Parathyroid adenoma (tissue), 2 donors: ENCODE data around the gene CUX1.

Experiments used
- H2AFZ ChIP-seq: fragments of 300-600 bp; sonication (generic); one replicate; pipeline ENCODE4 v1.7.0; 2017; ENCODE audit warnings: antibody characterized with exemption, mild to moderate bottlenecking
- H3K27ac ChIP-seq: fragments of 300-600 bp; sonication (generic); one replicate; pipeline ENCODE4 v1.7.0; 2017
- H3K27me3 ChIP-seq: fragments of 300-600 bp; sonication (generic); one replicate; pipeline ENCODE4 v1.7.0; 2017; ENCODE audit warnings: low read length; ENCODE audit not compliant: control insufficient read depth, insufficient read depth
- H3K36me3 ChIP-seq: fragments of 300-600 bp; sonication (generic); one replicate; pipeline ENCODE4 v1.7.0; 2017; ENCODE audit warnings: low read length; ENCODE audit not compliant: control insufficient read depth, insufficient read depth
- H3K4me1 ChIP-seq: fragments of 300-600 bp; sonication (generic); one replicate; pipeline ENCODE4 v1.7.0; 2017; ENCODE audit warnings: control low read depth
- H3K4me2 ChIP-seq: fragments of 300-600 bp; sonication (generic); one replicate; pipeline ENCODE4 v1.7.0; 2017; ENCODE audit warnings: low read length
- H3K4me3 ChIP-seq: fragments of 300-600 bp; sonication (generic); one replicate; pipeline ENCODE4 v1.7.0; 2017; ENCODE audit warnings: low read depth, low read length
- H3K79me2 ChIP-seq: fragments of 300-600 bp; sonication (generic); one replicate; pipeline ENCODE4 v1.7.0; 2017; ENCODE audit warnings: control low read depth
- H3K9ac ChIP-seq: fragments of 300-600 bp; sonication (generic); one replicate; pipeline ENCODE4 v1.7.0; 2017; ENCODE audit warnings: mild to moderate bottlenecking
- H3K9me3 ChIP-seq: fragments of 300-600 bp; sonication (generic); one replicate; pipeline ENCODE4 v1.7.0; 2017; ENCODE audit warnings: low read length; ENCODE audit not compliant: control insufficient read depth
- TF ChIP-seq, protein P1 (sequence below): fragments of 300-600 bp; sonication (generic); IDR thresholded peaks from one replicate; pipeline ENCODE4 v1.7.0; 2017; ENCODE audit warnings: antibody characterized with exemption, mild to moderate bottlenecking
- donor health status: primary hyperparathyroidism.

The CUX1 gene

DNA sequence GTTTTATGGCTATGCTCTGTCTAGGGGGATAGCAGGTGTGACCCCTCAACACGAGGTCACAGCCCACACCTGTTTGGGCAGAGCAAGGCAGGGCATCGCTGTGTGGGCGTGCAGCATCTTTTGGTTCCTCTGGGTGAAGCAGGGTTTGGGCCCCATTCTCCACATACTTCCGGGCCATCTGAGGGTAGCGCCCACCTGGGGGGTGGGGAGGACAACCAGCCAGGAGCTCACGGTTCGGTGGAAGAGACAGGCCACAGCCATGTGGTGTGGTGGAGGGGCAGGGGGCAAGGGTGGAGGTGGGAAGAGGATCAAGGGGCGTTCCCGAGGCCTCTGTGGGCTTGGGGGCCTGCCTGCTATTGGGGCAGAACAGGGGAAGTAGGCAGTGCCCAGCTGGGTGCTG, 471.6 kb downstream of the CUX1 start:
- no peak overlapping the region for H3K27ac ChIP-seq
- TF ChIP-seq, protein P1, sequence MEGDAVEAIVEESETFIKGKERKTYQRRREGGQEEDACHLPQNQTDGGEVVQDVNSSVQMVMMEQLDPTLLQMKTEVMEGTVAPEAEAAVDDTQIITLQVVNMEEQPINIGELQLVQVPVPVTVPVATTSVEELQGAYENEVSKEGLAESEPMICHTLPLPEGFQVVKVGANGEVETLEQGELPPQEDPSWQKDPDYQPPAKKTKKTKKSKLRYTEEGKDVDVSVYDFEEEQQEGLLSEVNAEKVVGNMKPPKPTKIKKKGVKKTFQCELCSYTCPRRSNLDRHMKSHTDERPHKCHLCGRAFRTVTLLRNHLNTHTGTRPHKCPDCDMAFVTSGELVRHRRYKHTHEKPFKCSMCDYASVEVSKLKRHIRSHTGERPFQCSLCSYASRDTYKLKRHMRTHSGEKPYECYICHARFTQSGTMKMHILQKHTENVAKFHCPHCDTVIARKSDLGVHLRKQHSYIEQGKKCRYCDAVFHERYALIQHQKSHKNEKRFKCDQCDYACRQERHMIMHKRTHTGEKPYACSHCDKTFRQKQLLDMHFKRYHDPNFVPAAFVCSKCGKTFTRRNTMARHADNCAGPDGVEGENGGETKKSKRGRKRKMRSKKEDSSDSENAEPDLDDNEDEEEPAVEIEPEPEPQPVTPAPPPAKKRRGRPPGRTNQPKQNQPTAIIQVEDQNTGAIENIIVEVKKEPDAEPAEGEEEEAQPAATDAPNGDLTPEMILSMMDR = no peak
- no peak overlapping the region for H3K4me2 ChIP-seq
- H3K4me1 ChIP-seq = peaks cover 8% of the 10 kb centered on the region
- H3K36me3 ChIP-seq = no peaks in the 10 kb centered on the region
- H3K9me3 ChIP-seq = no peaks in the 10 kb centered on the region
- H3K4me3 ChIP-seq = no peak overlapping the region
- H2AFZ ChIP-seq = no peak overlapping the region
- no peak overlapping the region for H3K9ac ChIP-seq
- peaks cover 9% of the 10 kb centered on the region for H3K79me2 ChIP-seq
- no peaks in the 10 kb centered on the region for H3K27me3 ChIP-seq

DNA sequence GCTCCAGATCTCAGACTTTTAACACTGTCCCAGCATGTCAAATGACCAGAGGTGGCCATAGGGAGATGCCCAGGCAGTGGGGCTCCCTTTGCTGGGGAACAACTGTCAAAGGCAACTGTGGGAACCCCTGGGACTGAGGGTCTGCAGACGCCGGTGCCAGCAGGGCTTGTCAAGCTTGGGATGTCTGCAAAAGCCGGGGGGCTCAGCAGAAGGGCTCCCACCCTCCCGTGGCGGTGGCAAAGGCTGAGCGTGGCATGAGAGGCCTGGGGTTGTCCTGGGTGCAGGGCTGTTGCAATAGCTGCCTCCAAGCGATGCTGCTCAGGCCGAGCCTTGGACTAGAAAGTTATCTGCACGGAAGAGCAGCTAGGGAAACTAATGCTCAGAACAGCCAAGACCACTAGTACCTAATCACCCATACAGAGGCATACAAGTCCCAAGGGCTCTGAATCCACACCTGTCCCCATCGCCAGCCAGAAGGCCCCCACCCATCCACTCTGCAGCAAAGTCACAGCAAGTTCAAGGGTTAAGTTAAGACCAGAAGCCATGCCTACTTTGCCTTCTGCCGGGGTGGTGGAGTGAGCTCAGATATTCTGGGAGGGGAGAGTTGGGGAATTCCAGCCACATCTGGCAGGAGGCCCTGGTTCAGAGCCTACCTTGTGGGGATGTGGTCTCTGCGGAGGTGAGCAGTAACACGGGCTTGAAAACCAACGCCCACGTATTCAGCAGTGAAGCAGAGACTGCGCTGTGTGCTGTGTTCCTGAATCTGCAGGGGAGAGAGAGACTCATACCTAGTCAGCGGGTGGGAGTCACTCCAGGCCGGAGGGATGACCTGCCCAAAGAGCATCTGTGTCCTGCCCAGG, 473.9 kb downstream of the CUX1 start:
- no peaks in the 10 kb centered on the region for H3K9me3 ChIP-seq
- H3K36me3 ChIP-seq = no peaks in the 10 kb centered on the region
- peaks cover 9% of the 10 kb centered on the region for H3K79me2 ChIP-seq
- H3K27ac ChIP-seq = no peak overlapping the region
- H3K4me2 ChIP-seq = no peak overlapping the region
- H3K4me1 ChIP-seq = peaks cover 8% of the 10 kb centered on the region
- no peak overlapping the region for H3K4me3 ChIP-seq
- H2AFZ ChIP-seq = no peak overlapping the region
- H3K9ac ChIP-seq = no peak overlapping the region
- TF ChIP-seq, protein P1 = no peak
- no peaks in the 10 kb centered on the region for H3K27me3 ChIP-seq

DNA sequence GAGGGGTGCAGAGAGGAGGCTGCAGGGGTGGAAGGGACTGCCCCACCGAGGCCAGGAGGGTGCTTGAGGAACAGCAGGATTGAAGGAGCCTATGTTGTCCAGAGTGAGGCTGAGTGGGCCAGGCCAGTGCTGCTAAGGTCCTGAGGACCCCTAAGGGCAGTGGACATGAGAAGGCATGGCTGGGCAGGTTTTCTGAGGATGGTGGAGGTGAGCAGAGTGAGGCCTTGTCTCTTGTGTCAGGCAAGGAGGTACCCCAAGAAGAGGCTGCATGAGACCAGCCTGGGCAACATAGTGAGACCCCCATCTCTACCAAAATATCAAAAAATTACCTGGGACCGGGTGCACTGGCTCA, 474.5 kb downstream of the CUX1 start:
- TF ChIP-seq, protein P1 = no peak

DNA sequence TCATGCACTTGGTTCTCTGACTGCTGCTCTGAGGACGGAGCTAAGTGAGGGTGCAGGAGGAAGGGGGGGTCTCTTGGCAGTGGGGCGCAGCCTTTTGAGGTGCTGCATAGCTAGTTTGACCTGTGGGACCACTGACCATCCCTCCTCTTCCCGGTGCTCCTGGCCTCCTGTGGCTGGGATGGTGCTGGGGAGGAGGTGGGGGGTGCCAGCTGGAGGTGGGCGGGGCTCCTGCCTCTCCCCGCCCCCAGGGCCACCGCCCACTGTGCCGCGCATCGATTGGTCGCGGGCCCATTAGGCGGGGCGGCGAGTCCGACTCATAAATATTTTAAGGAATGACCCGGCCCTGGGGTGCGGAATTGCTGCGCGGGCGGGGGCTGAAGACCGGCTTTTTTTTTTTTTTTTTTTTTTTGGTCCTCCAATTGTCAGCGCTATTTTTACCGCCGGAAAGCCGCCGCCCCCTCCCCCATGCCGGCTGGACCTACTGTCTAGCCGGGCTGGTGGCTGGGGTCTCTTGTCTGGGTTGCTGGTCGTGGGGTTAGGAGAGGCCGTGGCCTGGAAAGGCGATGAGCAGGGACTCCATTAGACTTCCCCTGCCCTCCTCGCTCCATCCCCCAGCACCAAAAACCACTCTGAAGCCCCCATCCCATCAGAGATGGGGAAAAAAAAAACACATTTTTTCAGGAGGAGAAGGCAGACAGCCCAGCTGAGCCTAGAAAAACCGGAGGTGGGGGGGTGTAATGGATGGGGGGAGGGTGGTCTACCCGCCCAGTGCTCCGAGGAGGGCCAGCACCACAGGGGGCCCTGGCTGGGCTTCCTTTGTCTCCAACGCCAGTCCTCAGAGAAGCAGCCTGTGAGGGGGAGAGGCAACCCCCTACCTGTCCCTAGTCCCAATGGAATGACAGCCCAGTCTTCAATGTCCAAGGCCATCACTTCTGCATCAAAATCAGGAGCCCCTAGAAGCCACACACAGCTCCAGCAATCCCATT, 475.7 kb downstream of the CUX1 start:
- Histone ChIP-seq H3K79me2 (peaks cover 6% of the 10 kb centered on the region), H3K4me2 (no peak overlapping the region), H3K4me1 (peaks cover 4% of the 10 kb centered on the region), H3K4me3 (no peak overlapping the region), H3K9ac (no peak overlapping the region), H2AFZ (no peak overlapping the region), H3K27ac (no peak overlapping the region), H3K9me3 (no peaks in the 10 kb centered on the region), H3K36me3 (no peaks in the 10 kb centered on the region), H3K27me3 (no peaks in the 10 kb centered on the region)
- TF ChIP-seq, protein P1 = no peak

More for the DNA sequence above, 474.5 kb downstream of the CUX1 start:
- Histone ChIP-seq H3K27me3 (no peaks in the 10 kb centered on the region), H3K79me2 (peaks cover 9% of the 10 kb centered on the region), H3K4me3 (no peak overlapping the region), H3K9ac (no peak overlapping the region), H3K36me3 (no peaks in the 10 kb centered on the region), H2AFZ (no peak overlapping the region), H3K9me3 (no peaks in the 10 kb centered on the region), H3K4me1 (peaks cover 8% of the 10 kb centered on the region), H3K4me2 (no peak overlapping the region), H3K27ac (no peak overlapping the region)
